Hypothalamus (tissue), 51 donors: ENCODE measurements around the gene TMPRSS13.
A peak's percentile ranks its signal among the peaks of the same experiment; 100 is the strongest.

Experiments
- DNase-seq, 51 donors: peaks; one replicate each; lab custom pipeline; 2025; lab: John Stamatoyannopoulos, UW

TMPRSS13 gene

DNA sequence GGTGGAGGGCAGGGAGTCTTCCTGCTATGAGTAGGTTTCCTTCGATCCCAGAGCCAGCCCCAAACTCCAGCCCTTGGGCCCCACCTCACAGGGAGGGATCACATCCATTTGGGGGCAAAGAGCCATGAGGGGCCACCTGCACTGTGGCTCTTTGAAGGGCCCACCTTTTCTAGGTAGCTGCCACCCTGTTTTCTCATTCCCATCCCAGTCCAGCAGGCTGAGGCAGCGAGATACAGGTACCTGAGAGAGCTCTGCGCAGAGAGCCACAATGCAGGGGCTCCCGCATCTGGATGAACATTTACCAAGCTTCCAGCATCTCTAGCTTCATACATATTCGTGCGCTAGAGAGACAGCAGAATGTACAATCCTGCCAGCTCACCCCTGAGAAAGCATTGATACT, 69.1 kb downstream of the TMPRSS13 start:
- DNase-seq = no peak

DNA sequence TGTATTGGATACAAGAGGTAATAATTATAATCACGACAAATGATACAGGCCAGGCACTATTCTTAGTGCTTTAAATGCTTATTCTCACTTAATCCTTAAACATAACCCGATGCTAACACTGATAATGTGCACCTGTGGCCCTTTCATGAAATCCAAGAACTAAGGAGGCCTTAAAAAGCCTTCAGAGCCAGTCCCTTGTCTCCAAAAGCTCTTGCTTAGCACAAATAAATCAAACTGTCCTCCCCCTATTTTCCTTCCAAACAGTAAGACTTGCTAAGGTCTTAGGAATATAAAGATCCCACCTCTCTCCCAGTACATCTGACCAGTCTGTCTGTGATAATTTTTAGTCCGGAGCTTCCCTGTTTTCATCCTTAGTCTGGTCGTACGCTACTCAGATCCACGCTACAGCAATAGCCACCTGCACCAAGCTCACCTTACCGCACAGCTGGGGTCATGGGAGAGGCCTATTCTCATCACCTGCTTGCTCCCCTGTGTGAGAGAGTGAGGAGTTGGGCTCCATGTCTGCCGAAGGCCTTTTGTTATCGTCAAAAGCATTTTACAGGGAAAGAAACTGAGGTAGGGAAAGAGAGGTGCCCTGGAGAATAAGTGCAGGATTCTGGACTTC, 69.6 kb downstream of the TMPRSS13 start:
- no peak for DNase-seq

DNA sequence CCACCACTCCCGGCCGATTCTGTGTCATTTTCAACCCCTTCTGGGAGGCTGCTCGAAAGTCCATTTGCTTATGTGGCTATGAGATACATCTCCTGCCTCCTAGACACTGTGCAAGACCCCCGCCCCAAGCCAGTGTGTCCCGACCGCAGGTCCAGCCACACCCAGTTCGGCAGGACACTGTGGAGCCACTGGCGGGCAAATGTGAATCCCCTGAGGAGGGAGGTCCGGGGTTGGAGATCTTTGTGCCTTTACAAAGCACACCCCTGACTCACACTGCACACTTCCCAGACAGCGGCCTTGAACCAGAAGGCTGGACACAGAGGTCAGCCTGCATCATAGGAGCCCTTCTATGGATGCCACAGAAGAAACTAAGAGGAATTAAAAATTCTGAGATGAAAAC, 70.1 kb downstream of the TMPRSS13 start:
- no peak for DNase-seq

DNA sequence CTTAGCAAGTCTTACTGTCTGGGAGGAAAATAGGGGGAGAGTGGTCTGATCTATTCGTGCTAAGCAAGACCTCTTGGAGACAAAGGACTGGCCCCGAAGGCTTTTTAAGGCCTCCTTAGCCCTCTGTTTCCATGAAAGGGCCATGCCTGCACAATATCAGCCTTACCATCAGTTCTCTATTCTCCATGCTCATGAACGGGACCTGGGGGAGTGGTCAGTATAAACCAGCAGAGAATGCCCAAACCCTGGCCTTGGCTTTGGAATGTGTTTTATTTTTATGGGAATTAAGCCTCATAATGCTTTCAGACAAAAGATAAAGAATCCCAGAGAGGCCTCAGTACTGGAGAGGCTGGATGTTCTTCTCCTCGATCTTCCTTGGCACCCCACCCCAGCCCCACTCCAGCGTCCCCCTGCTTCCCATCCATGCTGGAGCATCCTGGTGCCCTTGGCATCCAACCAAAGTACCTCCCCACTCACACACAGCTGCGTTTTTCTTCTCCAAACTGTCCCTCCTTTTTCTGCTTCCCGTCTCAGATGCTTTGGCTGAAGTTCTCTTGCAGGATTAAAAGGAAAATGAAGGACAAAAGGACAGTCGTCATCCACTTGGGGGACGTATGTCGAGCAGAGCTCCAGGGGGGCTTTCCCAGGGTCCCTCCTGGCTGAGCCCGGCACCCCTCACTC, 71.3 kb downstream of the TMPRSS13 start:
- DNase-seq = no peak

DNA sequence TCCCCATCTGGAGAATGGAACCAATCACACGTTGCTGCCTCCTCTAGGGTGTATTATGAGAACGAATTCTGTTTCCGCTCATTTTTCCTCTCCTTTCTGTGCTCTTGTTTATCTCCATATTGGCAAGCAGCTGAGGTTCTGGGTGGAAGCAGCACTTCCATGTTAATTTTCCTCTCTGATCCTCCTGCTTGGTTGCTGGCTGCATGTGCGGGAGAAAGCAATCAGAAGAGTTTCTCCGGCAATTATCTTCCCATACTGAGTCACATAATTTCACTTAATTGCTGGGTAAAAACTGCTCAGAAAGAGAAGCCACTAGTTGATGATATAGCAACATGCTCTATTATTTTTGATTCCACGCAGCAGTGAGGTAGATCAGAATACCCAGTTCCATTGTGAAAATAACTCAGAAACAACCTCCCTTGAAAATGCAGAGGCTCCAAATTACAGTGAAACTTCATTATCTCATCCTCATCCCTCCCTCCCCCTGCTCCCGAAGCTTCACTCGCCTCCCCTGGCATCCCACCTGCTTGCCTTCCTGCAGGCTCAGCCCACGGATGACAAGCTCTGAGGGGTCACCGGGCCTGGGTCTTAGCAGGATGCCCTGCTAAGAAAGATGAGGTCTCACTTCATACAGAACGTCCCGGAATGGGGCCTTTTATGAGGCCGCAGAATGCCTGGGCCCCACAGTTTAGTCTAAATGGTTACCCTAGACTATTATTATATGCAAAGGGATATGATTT, 73.1 kb downstream of the TMPRSS13 start:
- DNase-seq = peak in 1 of 51 donors; percentile 45

DNA sequence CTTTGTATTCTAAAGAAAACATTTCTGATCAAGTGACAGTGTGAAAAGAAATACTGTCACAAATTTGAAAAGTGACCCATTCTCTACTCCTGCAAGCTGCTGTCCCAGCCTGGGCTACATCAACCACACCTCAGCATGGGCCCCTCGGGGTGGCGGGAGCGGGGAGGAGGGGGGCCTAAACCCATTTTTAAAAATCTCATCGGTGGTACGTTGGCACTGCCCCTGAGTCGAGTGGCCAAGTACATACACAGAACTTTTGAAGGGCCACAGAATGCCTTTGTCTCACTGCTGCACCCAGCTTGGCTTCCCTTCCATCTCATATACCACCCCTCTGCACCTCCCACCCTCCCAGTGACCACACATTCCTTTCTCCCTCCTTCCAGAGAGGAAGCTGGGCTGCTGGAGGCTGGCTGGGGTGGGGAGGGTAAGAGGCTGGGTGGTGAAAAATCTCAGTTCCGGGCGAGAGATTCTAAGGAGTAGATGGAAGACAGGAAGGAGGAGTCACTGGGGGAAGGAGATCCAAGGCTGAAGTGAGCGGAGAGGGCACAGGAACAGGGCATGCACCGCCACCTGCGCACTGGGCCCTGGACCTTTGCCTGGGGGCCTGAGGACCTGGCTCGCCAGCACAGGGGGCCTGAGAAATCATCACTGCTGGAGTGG, 73.9 kb downstream of the TMPRSS13 start:
- no peak for DNase-seq

DNA sequence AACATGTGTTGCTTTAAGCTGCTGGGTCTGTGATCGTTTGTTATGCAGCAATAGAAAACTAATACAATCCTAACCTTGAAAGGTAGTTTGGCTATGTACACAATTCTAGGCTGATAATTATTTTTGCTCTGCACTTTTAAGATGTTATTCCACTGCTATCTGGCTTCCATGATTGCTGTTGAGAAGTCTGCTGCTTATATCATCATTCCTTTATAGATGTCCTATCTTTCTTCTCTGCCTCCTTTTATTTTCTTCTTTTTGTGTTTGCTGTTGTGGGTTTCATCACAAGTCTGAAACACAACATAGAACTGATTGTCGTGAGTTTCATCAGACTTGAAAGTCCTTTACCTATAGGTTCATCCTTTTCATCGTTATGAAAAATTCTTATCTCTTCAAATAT, 76.9 kb downstream of the TMPRSS13 start:
- DNase-seq = no peak

DNA sequence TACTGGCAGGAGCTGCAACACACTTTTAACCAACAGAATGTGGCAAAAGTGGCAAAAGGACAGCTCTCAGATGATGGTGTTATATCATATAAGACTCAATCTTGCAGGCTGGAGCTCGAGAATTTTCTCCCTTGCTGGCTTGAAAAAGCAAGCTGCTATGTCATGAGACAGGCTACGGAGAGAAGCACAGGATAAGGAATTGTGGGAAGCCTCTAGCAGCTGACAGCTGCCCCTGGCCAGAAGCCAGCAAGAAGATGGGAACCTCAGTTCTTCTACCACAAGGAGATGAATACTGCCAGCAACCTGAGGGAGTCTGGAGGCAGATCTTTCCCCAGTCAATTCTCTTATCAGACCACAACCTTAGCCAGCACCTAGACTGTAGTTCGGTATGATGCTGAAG, 77.3 kb downstream of the TMPRSS13 start:
- no peak for DNase-seq

DNA sequence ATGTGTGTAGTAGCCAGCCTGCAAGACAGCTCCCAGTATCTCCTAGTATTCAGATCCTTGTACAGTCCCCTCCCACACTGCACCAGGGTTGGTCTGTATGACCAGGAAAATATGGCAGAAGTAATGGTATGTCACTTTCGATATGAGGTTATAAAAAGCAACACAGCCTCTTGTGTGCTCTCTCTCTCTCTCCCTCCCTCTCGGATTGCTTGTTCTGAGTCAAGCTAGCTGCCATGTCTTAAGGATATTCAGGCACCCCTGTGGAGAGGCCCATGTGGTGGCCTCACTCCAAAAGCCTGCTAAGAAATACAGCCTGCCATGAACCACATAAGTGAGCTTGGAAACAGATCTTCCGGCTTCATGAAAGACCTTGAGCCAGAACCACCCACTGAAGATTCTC, 78.1 kb downstream of the TMPRSS13 start:
- DNase-seq = no peak
